ENCODE measurements around the gene RHO.

RHO gene

DNA sequence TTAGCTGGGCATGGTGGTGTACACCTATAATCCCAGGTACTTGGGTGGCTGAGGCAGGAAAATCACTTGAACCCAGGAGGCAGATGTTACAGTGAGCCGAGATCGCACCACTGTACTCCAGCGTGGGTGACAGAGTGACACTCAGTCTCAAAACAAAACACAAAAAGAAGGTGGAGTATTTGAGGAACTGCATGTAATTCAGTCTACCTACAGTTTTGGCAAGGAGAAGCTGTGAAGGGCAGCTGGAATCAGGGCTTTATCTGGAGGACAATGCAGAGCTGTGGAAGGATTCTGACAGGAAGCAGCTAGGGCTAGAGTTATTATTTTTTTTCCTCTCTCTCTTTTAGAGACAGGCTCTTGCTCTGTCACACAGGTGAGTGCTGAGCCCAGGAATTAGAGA lies 21.4 kb downstream of the RHO start:
- ChIA-PET POLR2A (no interaction called here), CTCF (interaction anchor here (0.6 to 1.2 kb wide), 3 partner anchors 35 to 259 kb away, joined by 3 read pairs; no protein-coding TSS in a partner anchor)
- no peaks in the 10 kb centered on the region for H3K9me3 ChIP-seq (ENCODE audit: control insufficient read depth, insufficient read depth, low read depth, low read length)
- H3K27ac ChIP-seq (ENCODE audit: extremely low read depth, low read depth, low read length), result no peak overlapping the region
- H3K4me3 ChIP-seq (ENCODE audit: low read depth, low read length), result no peak overlapping the region
- H3K4me1 ChIP-seq (ENCODE audit: control insufficient read depth, insufficient read depth, low read length), result no peaks in the 10 kb centered on the region
- no peaks in the 10 kb centered on the region for H3K36me3 ChIP-seq (ENCODE audit: control insufficient read depth in 2 of 2, insufficient read depth in 1 of 2, low read length in 2 of 2)
- TF ChIP-seq, protein P1, sequence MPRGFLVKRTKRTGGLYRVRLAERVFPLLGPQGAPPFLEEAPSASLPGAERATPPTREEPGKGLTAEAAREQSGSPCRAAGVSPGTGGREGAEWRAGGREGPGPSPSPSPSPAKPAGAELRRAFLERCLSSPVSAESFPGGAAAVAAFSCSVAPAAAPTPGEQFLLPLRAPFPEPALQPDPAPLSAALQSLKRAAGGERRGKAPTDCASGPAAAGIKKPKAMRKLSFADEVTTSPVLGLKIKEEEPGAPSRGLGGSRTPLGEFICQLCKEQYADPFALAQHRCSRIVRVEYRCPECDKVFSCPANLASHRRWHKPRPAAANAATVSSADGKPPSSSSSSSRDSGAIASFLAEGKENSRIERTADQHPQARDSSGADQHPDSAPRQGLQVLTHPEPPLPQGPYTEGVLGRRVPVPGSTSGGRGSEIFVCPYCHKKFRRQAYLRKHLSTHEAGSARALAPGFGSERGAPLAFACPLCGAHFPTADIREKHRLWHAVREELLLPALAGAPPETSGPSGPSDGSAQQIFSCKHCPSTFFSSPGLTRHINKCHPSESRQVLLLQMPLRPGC (tag by site-specific recombination; IDR thresholded peaks at IDR 0.05), result no peak
- TF ChIP-seq ZNF341 (tag by site-specific recombination; IDR thresholded peaks at IDR 0.05; ENCODE audit: low read depth), result no peak

GRCh38 chr3:129552287-129553050 lies 24.0 kb downstream of the RHO start:
- H3K4me3 ChIP-seq (ENCODE audit: low read depth, low read length), result no peak overlapping the region
- ChIA-PET CTCF (no interaction called here), POLR2A (no interaction called here)
- H3K4me1 ChIP-seq (ENCODE audit: control insufficient read depth, insufficient read depth, low read length), result no peaks in the 10 kb centered on the region
- peaks cover 0 to 9% of the 10 kb centered on the region in 2 experiments; a peak in 1 of 3 replicates for H3K36me3 ChIP-seq (ENCODE audit: control insufficient read depth in 2 of 2, insufficient read depth in 1 of 2, low read length in 2 of 2)
- TF ChIP-seq, protein P2, sequence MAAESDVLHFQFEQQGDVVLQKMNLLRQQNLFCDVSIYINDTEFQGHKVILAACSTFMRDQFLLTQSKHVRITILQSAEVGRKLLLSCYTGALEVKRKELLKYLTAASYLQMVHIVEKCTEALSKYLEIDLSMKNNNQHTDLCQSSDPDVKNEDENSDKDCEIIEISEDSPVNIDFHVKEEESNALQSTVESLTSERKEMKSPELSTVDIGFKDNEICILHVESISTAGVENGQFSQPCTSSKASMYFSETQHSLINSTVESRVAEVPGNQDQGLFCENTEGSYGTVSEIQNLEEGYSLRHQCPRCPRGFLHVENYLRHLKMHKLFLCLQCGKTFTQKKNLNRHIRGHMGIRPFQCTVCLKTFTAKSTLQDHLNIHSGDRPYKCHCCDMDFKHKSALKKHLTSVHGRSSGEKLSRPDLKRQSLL (tag by site-specific recombination; IDR thresholded peaks at IDR 0.05), result no peak
- TF ChIP-seq, protein P3, sequence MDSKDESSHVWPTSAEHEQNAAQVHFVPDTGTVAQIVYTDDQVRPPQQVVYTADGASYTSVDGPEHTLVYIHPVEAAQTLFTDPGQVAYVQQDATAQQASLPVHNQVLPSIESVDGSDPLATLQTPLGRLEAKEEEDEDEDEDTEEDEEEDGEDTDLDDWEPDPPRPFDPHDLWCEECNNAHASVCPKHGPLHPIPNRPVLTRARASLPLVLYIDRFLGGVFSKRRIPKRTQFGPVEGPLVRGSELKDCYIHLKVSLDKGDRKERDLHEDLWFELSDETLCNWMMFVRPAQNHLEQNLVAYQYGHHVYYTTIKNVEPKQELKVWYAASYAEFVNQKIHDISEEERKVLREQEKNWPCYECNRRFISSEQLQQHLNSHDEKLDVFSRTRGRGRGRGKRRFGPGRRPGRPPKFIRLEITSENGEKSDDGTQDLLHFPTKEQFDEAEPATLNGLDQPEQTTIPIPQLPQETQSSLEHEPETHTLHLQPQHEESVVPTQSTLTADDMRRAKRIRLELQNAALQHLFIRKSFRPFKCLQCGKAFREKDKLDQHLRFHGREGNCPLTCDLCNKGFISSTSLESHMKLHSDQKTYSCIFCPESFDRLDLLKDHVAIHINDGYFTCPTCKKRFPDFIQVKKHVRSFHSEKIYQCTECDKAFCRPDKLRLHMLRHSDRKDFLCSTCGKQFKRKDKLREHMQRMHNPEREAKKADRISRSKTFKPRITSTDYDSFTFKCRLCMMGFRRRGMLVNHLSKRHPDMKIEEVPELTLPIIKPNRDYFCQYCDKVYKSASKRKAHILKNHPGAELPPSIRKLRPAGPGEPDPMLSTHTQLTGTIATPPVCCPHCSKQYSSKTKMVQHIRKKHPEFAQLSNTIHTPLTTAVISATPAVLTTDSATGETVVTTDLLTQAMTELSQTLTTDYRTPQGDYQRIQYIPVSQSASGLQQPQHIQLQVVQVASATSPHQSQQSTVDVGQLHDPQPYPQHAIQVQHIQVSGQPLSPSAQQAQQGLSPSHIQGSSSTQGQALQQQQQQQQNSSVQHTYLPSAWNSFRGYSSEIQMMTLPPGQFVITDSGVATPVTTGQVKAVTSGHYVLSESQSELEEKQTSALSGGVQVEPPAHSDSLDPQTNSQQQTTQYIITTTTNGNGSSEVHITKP (tag by site-specific recombination; IDR thresholded peaks at IDR 0.05), result 0 out of 2 replicates have a peak, but pooled peaks have one; percentile 14
- no peaks in the 10 kb centered on the region for H3K9me3 ChIP-seq (ENCODE audit: control insufficient read depth, insufficient read depth, low read depth, low read length)
- no peak overlapping the region for H3K27ac ChIP-seq (ENCODE audit: extremely low read depth, low read depth, low read length)

DNA sequence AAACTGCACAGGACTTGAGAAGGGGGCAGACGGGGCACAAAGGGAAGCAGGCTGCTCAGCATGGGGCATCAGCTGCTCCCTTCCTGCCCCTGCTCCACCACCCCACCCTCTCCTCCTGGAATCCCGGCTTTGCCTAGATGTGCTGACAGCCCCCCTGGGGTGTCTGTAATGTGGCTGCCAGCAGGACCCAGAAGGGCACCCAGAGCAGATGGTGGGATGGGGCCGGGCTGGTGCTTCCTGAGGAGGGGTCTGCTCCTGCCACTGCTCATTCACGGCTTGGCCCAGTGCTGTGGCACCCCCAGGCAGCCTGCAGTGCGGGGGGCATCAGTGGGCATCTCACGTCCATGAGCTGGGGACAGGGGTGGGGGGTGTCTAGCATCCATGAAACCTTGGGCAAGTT lies 24.7 kb downstream of the RHO start:
- POLR2A ChIA-PET, result no interaction called here
- TF ChIP-seq ZFP69B (tag by site-specific recombination; IDR thresholded peaks at IDR 0.05) (no peak), SP7 (tag by site-specific recombination; IDR thresholded peaks at IDR 0.05) (no peak), ZNF140 (tag by site-specific recombination; IDR thresholded peaks at IDR 0.05) (no peak), ZNF155 (tag by site-specific recombination; IDR thresholded peaks at IDR 0.05) (no peak), ZNF701 (tag by site-specific recombination; IDR thresholded peaks at IDR 0.05) (no peak), ZNF112 (tag by site-specific recombination; IDR thresholded peaks at IDR 0.05) (no peak), ZNF394 (tag by site-specific recombination; IDR thresholded peaks at IDR 0.05; ENCODE audit: borderline replicate concordance) (peak; percentile 21; the same call in 1 of the 2 replicates), ZXDB (tag by site-specific recombination; IDR thresholded peaks at IDR 0.05) (no peak), ZNF341 (tag by site-specific recombination; IDR thresholded peaks at IDR 0.05; ENCODE audit: low read depth) (0 out of 2 replicates have a peak, but pooled peaks have one; percentile 13), GLIS1 (tag by site-specific recombination; IDR thresholded peaks at IDR 0.05) (peak; percentile 73), ZNF843 (tag by site-specific recombination; IDR thresholded peaks at IDR 0.05) (no peak), ZIC2 (tag by site-specific recombination; IDR thresholded peaks at IDR 0.05) (peak; percentile 65), ZNF677 (tag by site-specific recombination; IDR thresholded peaks at IDR 0.05) (no peak), ZNF600 (tag by site-specific recombination; IDR thresholded peaks at IDR 0.05) (no peak)
- TF ChIP-seq, protein P4, sequence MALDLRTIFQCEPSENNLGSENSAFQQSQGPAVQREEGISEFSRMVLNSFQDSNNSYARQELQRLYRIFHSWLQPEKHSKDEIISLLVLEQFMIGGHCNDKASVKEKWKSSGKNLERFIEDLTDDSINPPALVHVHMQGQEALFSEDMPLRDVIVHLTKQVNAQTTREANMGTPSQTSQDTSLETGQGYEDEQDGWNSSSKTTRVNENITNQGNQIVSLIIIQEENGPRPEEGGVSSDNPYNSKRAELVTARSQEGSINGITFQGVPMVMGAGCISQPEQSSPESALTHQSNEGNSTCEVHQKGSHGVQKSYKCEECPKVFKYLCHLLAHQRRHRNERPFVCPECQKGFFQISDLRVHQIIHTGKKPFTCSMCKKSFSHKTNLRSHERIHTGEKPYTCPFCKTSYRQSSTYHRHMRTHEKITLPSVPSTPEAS (tag by site-specific recombination; IDR thresholded peaks at IDR 0.05), result no peak
- no peak overlapping the region for H3K27ac ChIP-seq (ENCODE audit: extremely low read depth, low read depth, low read length)
- no peaks in the 10 kb centered on the region for H3K4me1 ChIP-seq (ENCODE audit: control insufficient read depth, insufficient read depth, low read length)
- H3K9me3 ChIP-seq (ENCODE audit: control insufficient read depth, insufficient read depth, low read depth, low read length), result no peaks in the 10 kb centered on the region
- CTCF ChIA-PET, result no interaction called here
- peaks cover 0 to 16% of the 10 kb centered on the region in 2 experiments; a peak in 1 of 3 replicates for H3K36me3 ChIP-seq (ENCODE audit: control insufficient read depth in 2 of 2, insufficient read depth in 1 of 2, low read length in 2 of 2)
- H3K4me3 ChIP-seq (ENCODE audit: low read depth, low read length), result no peak overlapping the region

Data from HEK293 (cell line).